Adrenal gland (tissue), 12 donors: ENCODE data around the gene TSPAN4. TPM values are rescaled to one million over a fixed set of nuclear protein-coding genes. Genes with fewer than 3 reads are reported as not detected.

Experiments used
- DNase-seq, 7 donors: peaks; one replicate each; pipeline ENCODE4 v3.0.0-alpha.2; 2019 to 2020
- H3K27ac ChIP-seq, 5 donors: fragments of 200-600 bp; sonication (generic) in 4 of 5; 1 replicate in 3 of 5; 2 replicates in 2 of 5; pipeline versions ENCODE4 v1.5.1 to v1.8.0; 2016 to 2020; ENCODE audit warnings: mild to moderate bottlenecking in 1 of 5
- H3K27me3 ChIP-seq: fragments of 200-600 bp; 2 replicates; pipeline ENCODE4 v1.8.0; 2021
- H3K36me3 ChIP-seq, 2 donors: fragments of 200-600 bp; replicated peaks in 1 of 2; 1 replicate in 1 of 2; 2 replicates in 1 of 2; pipeline versions ENCODE4 v1.5.1 to v1.8.0; 2018 to 2022
- H3K4me1 ChIP-seq, 2 donors: fragments of 200-600 bp; replicated peaks in 1 of 2; 1 replicate in 1 of 2; 2 replicates in 1 of 2; pipeline versions ENCODE4 v1.5.1 to v1.8.0; 2018 to 2021
- H3K4me3 ChIP-seq, 4 donors: fragments of 200-600 bp; sonication (generic) in 3 of 4; one replicate each; pipeline ENCODE4 v1.5.1; 2016 to 2018
- H3K9me3 ChIP-seq, 3 donors: fragments of 200-600 bp; sonication (generic) in 1 of 3; replicated peaks in 1 of 3; 1 replicate in 2 of 3; 2 replicates in 1 of 3; pipeline versions ENCODE4 v1.5.1 to v1.8.0; 2016 to 2021
- CTCF ChIP-seq, 6 experiments: fragments of 450-650 bp in 4 of 6; fragments of 200-600 bp in 2 of 6; sonication (generic) in 1 of 6; IDR thresholded peaks; 1 replicate in 5 of 6; 2 replicates in 1 of 6; pipeline versions ENCODE4 v1.5.1 to v1.8.0; 2016 to 2021; ENCODE audit warnings: antibody characterized with exemption in 6 of 6, mild to moderate bottlenecking in 2 of 6, moderate library complexity in 1 of 6
- POLR2A ChIP-seq, 2 donors: fragments of 450-650 bp; IDR thresholded peaks; one replicate each; pipeline ENCODE4 v1.6.1; 2017; ENCODE audit warnings: antibody characterized with exemption in 2 of 2, mild to moderate bottlenecking in 2 of 2, moderate library complexity in 1 of 2
- WGBS, 4 donors: extraction: QIAGEN DNeasy Blood & Tissue Kit in 2 of 4; methylation state at CpG; one replicate each; pipeline versions ENCODE4 v1.1.5 to v1.1.7; 2013 to 2017; 5-methylcytosine and 5-hydroxymethylcytosine counted together
- intact Hi-C, 2 donors: fragments of 100-400 bp; cut with DNase I; formaldehyde crosslinking; loops; one replicate each; pipeline versions ENCODE4 v1.14.1 to v1.15.0; 2022 to 2023
- polyA plus RNA-seq, 3 donors: library from polyadenylated mRNA; stranded (reverse); fragments of 200-250 nt in 2 of 3; fragments of 350-450 nt in 1 of 3; fragmentation: Illumina TruSeq in 1 of 3; extraction: RNeasy Lipid Tissue Mini Kit (QIAGEN cat#74804) in 1 of 3; gene quantifications; one replicate each; pipeline ENCODE4 v1.2.3, GENCODE V29; 2013 to 2014
- total RNA-seq, 9 donors: library from RNA; depleted of rRNA in 4 of 9; stranded (reverse); fragments of >200 nt in 4 of 9; fragments of 120-200 nt in 1 of 9; fragmentation: NEBNext Ultra II Directional in 1 of 9; extraction: Animal tissue kit (Norgen Biotek cat#: 25700) in 1 of 9; gene quantifications; one replicate each; pipeline versions ENCODE4 v1.1.0 to v1.2.4, GENCODE V29; 2013 to 2023
- donor health status: healthy with polysubstance abuse.
- donor health status: Bipolar disorder and iron deficiency.
- donor health status: DM: yes; HTN: yes; CAD: no.
- donor health status: DM: no; HTN: no; CAD: no.
- donor health status: DM: no; HTN: no; CAD: no.
- donor health status: DM: yes; HTN: yes; CAD: no.

The TSPAN4 gene
- total and polyA plus RNA-seq, 12 donors: 5.2 to 207 (median 53.5) TPM

GRCh38 chr11:821512-822371, 20.9 kb upstream of the TSPAN4 start:
- TF ChIP-seq CTCF (IDR thresholded peaks at IDR 0.05) (no peak), POLR2A (IDR thresholded peaks at IDR 0.05) (no peak)
- H3K4me1 ChIP-seq: peaks cover 34 to 38% of the 10 kb centered on the region in 2 donors
- H3K4me3 ChIP-seq: peak overlapping the region in 1 of 4 donors; percentile 78
- no peaks in the 10 kb centered on the region for H3K9me3 ChIP-seq
- WGBS, 4 donors: 36 to 54% (median 38%) methylated on average over 20 to 22 of the region's 22 CpGs
- peak overlapping the region; percentile 10 to 98 (median 94) for H3K27ac ChIP-seq
- peak in 5 of 7 donors; percentile 53 to 77 (median 66) for DNase-seq
- intact Hi-C loops: no loop called here
- H3K27me3 ChIP-seq: no peaks in the 10 kb centered on the region
- H3K36me3 ChIP-seq: peaks cover 0 to 28% of the 10 kb centered on the region in 2 donors

- Histone ChIP-seq H3K4me3 (no peak overlapping the region), H3K27ac (no peak overlapping the region), H3K36me3 (peaks cover 0 to 28% of the 10 kb centered on the region in 2 donors), H3K27me3 (no peaks in the 10 kb centered on the region), H3K9me3 (no peaks in the 10 kb centered on the region), H3K4me1 (peaks cover 45 to 56% of the 10 kb centered on the region in 2 donors)
- intact Hi-C loops: no loop called here
- TF ChIP-seq POLR2A (IDR thresholded peaks at IDR 0.05): no peak
- DNase-seq: no peak
- WGBS, 4 donors: 85 to 86% (median 85%) methylated on average over 16 to 53 of the region's 53 CpGs
Observed at GRCh38 chr11:823441-824291, 19.0 kb upstream of the TSPAN4 start.

- TF ChIP-seq CTCF (IDR thresholded peaks at IDR 0.05) (no peak), POLR2A (IDR thresholded peaks at IDR 0.05) (no peak)
- Histone ChIP-seq H3K9me3 (no peaks in the 10 kb centered on the region), H3K27me3 (no peaks in the 10 kb centered on the region), H3K36me3 (peaks cover 0 to 28% of the 10 kb centered on the region in 2 donors), H3K4me3 (no peak overlapping the region), H3K4me1 (peaks cover 40 to 59% of the 10 kb centered on the region in 2 donors), H3K27ac (no peak overlapping the region)
- intact Hi-C loops: no loop called here
- no peak for DNase-seq
- 79 to 87% (median 81%) methylated on average over 3 to 59 of the region's 59 CpGs for WGBS, 4 donors
Observed at GRCh38 chr11:824292-824880, 18.3 kb upstream of the TSPAN4 start.

- H3K27ac ChIP-seq: no peak overlapping the region
- TF ChIP-seq POLR2A (IDR thresholded peaks at IDR 0.05): no peak
- TF ChIP-seq CTCF (IDR thresholded peaks at IDR 0.05): no peak
- WGBS, 4 donors: 80 to 84% (median 82%) methylated on average over 5 to 11 of the region's 11 CpGs
- H3K9me3 ChIP-seq: no peaks in the 10 kb centered on the region
- peaks cover 0 to 28% of the 10 kb centered on the region in 2 donors for H3K36me3 ChIP-seq
- H3K4me1 ChIP-seq: peaks cover 45 to 64% of the 10 kb centered on the region in 2 donors
- no peak for DNase-seq
- no peak overlapping the region for H3K4me3 ChIP-seq
- H3K27me3 ChIP-seq: no peaks in the 10 kb centered on the region
- intact Hi-C loops: no loop called here
Observed at GRCh38 chr11:824942-825341, 17.7 kb upstream of the TSPAN4 start.
